HG02610 (cell line): ENCODE measurements around the gene GFAP.

Experiments used
- ATAC-seq: cut with Tn5 transposase; IDR thresholded peaks from one replicate; pipeline ENCODE4 v1.9.1; 2021; ENCODE audit warnings: mild to moderate bottlenecking, moderate library complexity; ENCODE audit not compliant: unreplicated experiment

GFAP gene

DNA sequence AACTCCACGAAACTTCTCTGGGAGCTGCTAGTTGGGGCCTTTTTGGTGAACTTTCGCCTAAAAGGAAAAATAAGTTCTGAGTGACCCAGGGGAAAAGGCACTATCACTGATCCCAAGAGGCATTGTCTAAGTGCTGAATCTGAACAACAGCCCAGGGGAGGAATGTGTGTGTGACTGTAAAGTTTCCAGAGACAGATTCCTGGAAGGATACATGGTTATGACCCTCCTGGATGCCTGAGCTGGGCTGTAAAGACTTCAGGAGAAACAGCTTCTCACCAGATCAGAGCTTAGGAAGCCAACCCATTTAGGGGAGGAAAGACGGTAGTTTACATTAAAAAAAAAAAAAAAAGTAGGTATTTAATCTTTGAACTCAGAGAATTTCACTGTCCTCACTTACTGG lies 47.5 kb downstream of the GFAP start:
- no peak for ATAC-seq

DNA sequence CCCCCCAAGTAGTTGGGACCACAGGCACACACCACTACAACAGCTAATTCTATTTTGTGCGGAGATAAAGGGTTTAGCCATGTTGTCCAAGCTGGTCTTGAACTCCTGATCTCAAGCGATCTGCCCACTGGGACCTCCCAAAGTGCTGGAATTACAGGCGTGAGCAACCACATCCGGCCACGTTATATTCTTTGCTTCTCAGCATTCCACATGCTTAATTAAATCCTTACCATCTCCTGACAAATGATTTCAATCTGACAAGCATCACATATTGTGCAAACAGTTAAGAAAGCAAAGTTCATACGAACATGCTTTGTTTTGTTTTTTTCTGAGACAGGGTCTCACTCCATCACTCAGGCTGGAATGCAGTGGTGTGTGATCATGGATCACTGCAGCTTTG lies 49.4 kb downstream of the GFAP start:
- ATAC-seq, result no peak

DNA sequence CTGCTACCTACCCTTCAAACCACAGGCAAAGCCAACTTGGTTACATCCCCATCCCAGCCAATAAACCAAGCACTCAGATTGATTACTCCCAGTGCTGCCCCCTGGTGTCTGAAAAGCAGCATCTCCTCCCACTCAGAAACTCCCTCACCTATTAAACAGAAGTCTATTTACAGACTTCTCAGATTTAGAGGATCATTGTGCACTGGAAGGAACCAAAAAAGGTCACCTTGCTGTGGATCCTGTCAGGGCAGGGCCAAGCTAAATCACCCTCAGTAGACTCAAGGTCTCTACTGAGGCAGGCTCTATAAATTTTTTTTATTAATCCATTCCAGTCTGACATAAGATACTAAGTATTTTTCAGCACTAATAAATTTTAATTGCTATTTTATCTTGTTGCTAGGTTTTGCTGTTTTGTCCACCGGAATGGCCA lies 50.1 kb downstream of the GFAP start:
- ATAC-seq, result no peak

DNA sequence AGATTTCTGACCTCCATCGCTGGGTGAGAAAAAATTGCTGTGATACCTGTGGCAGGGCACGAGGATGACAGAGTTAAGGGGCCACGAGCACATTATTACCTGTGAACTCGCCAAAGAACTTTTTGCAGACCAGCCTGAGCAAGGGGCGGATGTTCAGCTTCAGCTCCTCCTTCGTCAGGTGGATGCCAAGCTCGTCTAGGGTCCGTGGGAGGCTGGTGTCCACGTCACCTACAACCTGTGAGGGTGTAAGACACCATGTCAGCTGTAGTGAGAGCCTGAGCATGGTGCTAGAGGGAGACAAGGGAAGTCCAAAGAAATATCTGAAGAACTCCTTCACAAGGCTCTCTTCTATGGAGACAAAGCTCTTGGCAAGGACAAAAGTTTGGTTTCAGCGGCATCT lies 50.5 kb downstream of the GFAP start:
- ATAC-seq, result no peak

DNA sequence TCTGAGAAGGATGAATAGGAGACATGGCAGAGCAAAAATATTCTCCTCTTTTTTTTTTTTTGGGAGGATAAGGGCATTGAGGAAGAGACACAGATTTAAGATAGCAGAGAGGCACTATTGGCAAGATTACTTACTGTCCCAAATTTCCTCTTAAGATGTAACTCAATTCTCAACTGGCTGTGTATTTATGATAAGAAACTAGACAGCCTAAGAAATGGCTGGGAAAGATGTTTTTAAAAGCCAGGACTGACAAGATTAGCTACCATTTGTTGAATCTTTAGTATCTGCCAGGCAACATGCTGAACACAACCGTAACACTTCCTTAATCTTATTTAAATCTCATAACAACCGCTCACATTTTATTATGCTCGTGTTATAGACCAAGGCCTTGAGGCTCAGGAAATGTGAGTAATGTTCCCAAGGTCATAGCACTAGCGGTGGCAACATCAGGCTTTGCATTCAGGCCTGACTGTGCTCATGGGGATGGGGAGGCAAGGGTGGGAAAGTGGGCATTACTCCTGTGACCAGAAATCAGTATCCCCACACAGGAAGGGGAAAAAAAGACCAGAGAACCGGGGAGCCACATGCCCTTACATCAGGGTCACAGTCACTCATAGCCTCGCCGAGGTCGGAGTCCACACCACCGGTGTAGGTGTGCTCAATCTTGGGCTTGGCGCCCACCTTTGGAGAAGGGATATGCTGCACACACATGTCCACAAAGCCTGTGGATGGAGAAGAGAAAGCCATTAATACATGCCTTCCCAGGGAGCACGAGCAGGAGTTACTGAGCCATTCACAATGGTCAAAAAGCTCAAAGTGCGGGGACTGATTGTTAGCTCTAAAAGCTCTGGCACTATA lies 52.0 kb downstream of the GFAP start:
- ATAC-seq, result no peak

DNA sequence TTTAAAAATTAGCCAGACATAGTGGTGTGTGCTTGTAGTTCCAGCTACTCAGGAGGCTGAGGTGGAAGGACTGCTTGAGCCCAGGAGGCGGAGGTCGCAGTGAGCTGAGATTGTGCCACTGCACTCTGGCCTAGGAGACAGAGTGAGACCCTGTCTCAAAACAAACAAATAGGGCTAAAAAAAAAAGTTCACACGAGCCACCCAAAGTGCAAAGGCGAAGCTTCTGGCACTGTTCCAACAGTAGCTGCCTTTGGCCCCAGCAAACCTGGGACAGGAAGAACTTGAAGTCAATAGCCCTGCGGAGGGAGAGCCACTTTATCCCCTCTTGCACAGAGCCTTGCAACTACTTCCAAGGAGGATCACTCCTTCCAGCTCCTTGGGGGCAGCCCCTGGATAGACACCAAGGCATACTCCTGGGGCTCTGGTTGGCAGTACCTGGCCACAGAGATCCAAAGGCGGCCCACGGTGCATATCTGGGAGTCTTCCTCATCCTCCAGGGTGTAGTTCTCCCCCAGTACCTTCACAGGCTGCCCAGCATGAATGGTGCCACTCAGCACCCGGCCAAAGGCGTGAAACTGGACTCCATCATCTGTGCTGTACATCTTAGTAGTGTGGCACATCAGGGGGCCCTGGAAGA lies 52.9 kb downstream of the GFAP start:
- no peak for ATAC-seq

DNA sequence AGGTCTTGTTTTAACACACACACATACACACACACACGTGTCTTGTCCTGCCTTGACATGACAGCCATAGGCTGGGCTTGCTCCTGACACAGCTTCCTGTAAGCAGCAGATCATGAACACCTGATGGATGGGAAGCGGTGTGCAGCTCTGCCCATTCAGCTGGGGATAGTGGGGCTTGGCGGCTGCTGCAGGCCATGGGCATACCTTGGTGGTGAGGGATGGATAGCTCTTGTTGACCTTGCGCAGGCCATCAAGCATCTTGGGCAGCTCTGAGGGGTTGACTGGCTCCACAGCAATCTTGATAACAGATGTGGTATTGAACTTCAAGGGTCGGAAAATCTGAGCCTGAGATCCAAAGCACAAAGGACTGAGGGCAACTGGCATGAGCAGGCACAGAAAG lies 55.6 kb downstream of the GFAP start:
- no peak for ATAC-seq

DNA sequence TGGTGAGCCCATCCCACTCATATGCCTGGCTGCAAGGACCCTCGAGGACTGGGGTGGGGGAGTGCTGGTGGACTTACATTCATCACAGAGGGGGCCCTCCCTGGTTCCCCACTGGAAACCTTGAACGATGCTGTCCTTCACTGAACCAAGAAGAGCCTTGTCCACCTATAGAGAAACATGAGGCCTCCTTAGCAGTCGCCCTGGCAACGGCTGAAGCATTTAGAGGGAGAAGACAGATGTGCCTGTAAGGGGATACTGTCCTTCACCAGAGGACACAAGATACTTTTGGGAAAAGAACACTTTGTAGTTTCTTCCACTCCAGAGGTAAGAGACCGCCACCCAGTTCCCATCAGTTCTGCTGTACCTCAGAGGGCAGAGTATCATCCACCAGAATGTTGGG lies 61.1 kb downstream of the GFAP start:
- ATAC-seq, result no peak
